GM23248 (cell line): ENCODE results near the gene CD4.

Source experiments
- EZH2 ChIP-seq: fragments of 200-600 bp; sonication (generic); IDR thresholded peaks from 2 replicates; pipeline ENCODE4 v1.6.1; 2018; ENCODE audit warnings: antibody characterized with exemption, mild to moderate bottlenecking; ENCODE audit not compliant: insufficient read depth, poor library complexity, severe bottlenecking
- EZH2phosphoT487 ChIP-seq: fragments of 200-600 bp; sonication (generic); IDR thresholded peaks from 2 replicates; pipeline ENCODE4 v1.6.1; 2018; ENCODE audit warnings: antibody characterized with exemption, moderate library complexity, mild to moderate bottlenecking, low read depth; ENCODE audit not compliant: insufficient read depth

DNA sequence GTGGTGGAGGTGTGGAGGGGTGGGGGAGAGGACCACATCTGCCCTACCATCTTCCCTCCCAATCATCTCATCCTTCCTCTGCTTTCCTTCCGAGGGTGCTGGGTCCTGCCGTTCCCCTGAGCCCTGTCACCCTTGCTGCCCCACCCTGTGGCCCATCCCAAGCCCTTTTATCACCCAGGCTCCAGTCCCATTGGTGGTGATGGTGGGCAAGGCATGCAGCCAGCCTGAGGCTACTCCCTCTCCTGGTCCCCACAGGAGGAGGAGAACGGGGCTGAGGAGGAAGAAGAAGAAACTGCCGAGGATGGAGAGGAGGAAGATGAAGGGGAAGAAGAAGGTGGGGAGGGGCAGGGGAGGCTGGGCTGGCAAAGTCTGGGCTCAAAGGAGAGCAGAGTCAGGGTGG lies 19.7 kb upstream of the CD4 start:
- TF ChIP-seq EZH2, result no peak
- no peak for TF ChIP-seq EZH2phosphoT487
